ENCODE data around the gene ITFG1.
"Not testable (repeated sequence)": the region's sequence is repeated elsewhere in the genome, so short reads cannot be mapped to it uniquely, and the experiment has no call there.

ITFG1 gene

GRCh38 chr16:47140686-47141085, 320.2 kb downstream of the ITFG1 start:
- no peak for DNase-seq (ENCODE audit: insufficient read length, low spot score)
- TF ChIP-seq CTCF (IDR thresholded peaks at IDR 0.05; ENCODE audit: insufficient read depth, missing control alignments) = no peak
- FAIRE-seq = no peak

- no peak for TF ChIP-seq CTCF (IDR thresholded peaks at IDR 0.05; ENCODE audit: insufficient read depth, missing control alignments)
- DNase-seq (ENCODE audit: insufficient read length, low spot score) = no peak
- FAIRE-seq = no peak
Measured at GRCh38 chr16:47139561-47140185, 321.2 kb downstream of the ITFG1 start.

GRCh38 chr16:47137925-47138324, 322.9 kb downstream of the ITFG1 start:
- DNase-seq (ENCODE audit: insufficient read length, low spot score); FAIRE-seq: not testable (repeated sequence)

GRCh38 chr16:47136099-47136842, 324.6 kb downstream of the ITFG1 start:
- DNase-seq (ENCODE audit: insufficient read length, low spot score) (no peak), FAIRE-seq (no peak)
- no peak for TF ChIP-seq CTCF (IDR thresholded peaks at IDR 0.05; ENCODE audit: insufficient read depth, missing control alignments)

GRCh38 chr16:47134550-47134949, 326.3 kb downstream of the ITFG1 start:
- FAIRE-seq = no peak
- no peak for DNase-seq (ENCODE audit: insufficient read length, low spot score)
- TF ChIP-seq CTCF (IDR thresholded peaks at IDR 0.05; ENCODE audit: insufficient read depth, missing control alignments) = no peak

GRCh38 chr16:47132308-47132707, 328.6 kb downstream of the ITFG1 start:
- FAIRE-seq = no peak
- no peak for DNase-seq (ENCODE audit: insufficient read length, low spot score)
- TF ChIP-seq CTCF (IDR thresholded peaks at IDR 0.05; ENCODE audit: insufficient read depth, missing control alignments) = peak; percentile 16

- DNase-seq (ENCODE audit: insufficient read length, low spot score) (no peak), FAIRE-seq (no peak)
- TF ChIP-seq CTCF (IDR thresholded peaks at IDR 0.05; ENCODE audit: insufficient read depth, missing control alignments) = no peak
Measured at GRCh38 chr16:47129755-47130435, 331.0 kb downstream of the ITFG1 start.

Measured in D721Med (cell line).